NOMO-1 (cell line): ENCODE data around the gene TARS1.
"Not testable (repeated sequence)": the region's sequence is repeated elsewhere in the genome, so short reads cannot be mapped to it uniquely, and the experiment has no call there.

ENCODE experiments used
- DNase-seq, 2 experiments: peaks; one replicate each; lab custom pipeline; 2025; ENCODE audit not compliant: unreplicated experiment in 2 of 2; lab: John Stamatoyannopoulos, UW

TARS1 gene

DNA sequence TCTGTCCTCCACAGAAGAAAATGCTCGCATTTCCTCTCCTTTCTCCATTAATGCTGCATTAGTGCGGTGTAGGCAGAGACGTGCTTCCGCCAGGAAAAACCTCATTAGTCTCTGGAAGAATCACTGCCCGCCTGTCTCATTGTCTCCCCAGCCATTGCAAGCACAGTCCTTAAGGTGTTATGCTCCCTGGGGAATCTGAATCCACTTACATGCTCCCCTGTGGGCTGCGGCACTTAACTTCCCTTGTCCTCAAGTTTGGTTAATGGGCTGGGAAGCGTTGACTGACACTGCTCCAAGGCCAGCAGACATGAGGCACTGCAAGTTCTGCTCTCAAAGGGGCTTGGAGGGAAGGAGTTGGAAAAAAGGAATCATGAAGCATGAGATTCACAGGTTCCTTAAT is 41.6 kb downstream of the TARS1 start:
- no peak for DNase-seq

DNA sequence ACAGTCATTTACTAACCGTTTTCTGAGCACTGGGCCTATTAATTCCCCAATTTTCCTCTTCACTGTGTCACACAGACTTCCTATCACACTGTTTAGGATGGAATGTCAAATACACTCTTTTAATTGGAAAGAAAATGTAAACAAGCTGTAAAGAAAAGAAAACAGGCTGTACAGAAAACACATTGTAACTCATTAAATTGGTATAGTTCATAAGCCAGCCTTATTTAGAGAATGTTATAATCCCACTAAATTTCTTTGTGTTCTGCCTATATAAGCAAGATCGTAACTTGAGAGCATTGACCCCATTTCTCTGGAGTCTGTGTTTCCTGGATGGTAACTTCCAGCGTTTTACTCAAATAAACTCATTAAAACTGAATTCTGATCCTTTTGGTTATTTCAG is 46.5 kb downstream of the TARS1 start:
- DNase-seq: no peak

DNA sequence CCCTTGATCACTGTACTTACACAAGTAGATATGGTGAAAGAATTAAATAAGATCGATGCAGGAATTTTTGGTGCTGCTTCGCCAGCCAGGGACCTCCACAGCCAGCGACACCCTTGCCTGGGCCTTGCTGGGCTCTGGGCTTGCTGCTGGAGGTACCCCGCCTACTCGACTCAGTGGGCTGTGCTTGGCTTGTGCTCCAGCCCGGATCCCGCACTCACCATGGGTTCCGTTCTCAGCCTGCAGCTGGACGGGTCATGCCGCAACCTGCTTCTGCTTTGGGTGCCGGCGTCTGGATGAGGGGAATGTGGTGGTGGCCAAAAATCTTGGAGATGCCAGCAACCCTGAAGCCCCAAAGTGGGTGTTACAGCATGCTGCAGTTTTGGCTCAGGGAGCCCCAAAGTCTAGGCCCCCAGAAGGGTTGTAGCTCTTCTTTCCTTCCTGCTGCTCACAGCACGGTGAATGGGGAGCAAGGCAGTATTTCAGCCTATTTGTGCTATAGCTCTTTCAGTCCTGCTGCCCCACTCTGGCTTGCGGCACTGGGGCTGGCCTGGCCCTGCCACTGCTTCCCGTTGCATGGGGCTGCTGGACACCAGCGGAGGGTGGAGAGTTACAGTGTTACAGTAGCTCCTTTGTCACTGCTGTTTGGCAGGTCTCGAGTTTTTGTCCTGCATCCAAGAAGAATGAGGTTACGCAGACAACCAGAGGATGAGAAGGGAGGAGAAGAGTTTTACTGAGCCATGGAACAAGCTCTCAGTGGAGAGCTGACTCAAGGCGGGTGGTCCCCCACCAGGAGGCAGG is 48.0 kb downstream of the TARS1 start:
- DNase-seq: no peak

DNA sequence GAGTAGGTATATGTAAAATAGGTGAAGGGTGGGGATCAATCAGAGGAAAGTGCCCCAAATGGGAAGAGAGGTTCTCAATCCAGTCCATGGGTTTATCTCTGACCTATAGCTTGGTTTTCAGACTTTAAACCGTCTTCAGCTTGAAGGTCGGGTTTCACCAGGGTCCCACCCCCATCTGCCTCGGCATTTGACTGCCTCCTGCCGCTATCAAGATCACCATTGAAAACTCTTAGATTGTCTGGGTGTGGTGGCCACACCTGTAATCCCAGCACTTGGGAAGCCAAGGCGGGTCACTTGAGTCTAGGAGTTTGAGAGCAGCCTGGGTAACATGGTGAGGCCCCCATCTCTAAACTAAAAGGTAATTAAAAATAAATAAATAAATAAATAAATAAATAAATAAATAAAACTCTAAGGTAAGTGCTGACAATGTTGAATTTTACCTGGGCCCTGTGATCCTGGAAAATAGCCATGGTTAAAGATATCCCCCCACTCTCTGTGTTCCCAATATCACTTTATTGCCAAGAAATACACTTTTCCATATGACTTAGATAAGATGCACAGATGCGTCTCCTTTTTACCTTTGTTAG is 48.8 kb downstream of the TARS1 start:
- DNase-seq: no peak

DNA sequence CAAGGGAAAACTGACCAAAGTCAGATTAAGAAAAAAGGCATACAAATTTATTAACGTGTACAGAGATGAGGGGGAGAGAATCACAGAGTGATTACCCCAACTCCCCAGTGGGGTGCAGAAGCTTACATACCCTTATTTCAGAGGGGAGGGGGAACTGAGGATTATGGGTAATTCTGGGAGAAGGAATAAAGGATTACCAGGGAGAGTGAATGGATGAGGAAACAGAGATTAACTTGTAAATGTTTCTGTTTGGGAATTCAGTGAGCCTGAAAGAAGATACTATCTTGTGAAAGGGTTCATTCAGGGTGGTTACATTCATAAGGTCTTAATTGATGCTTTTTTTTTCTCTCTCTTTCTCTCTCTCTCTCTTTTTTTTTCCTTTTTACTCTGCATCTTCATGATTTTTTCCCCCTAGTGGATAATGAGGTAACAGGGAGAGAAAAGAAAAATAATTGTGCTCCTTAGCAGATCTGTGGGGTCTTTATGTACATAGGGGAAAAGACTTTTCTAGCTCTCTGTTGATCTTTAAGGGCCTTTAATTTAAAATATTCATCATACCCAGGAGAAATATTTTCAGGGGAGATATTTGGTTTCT is 49.4 kb downstream of the TARS1 start:
- DNase-seq: no peak

DNA sequence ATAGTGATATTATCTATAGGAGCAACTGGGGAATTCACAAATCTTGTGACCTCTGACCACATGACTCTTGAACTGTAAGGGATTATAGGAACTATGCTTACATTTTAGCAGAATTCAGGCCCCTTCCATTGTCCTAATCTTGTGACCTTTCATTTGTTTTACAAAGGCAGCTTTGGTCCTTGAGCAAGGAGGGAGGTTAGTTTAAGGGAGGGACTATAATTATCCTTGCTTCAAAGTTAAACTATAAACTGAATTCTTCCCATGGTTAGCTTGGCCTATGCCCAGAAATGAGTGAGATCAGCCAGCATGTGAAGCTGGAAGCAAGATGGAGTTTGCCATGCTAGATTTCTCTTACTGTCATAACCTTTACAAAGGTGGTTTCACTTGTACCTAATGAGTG is 51.2 kb downstream of the TARS1 start:
- DNase-seq: no peak

DNA sequence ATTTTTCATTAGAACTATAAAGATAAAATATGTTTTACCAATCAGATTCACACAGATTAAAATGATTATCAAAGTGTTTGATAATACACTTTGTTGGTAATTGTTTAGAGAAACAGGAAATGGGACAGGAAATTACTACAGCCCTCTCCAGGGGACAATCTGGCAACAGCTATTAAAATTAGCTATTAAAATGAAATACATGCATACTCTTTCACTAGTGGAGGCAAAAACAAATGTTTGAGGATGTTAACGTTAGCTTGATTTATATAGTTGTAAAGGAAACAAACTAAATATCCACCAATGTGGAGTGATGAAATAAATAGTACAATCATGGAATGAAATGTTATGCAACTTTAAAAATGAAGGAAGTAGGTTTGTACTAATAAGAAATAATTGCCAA is 53.7 kb downstream of the TARS1 start:
- DNase-seq: peak in 1 of 2 experiments; percentile 23

DNA sequence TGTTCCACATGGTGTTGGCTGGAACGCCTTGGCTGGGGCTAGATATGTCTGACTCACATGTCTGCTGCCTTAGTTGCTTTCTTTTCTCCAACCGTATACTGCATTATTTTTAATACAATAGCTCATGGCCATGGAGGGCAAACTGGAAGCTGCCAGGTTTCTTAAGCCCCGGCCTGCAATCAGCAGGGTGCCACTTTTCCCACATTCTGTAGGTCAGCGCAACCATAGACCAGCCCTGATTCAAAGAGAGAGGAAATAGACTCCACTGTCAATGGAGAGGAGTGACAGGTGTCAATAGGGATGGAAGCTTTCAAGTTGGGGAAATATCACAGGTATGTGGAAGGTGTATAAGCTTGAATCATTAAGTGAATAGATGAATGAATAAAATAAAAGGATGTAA is 60.5 kb downstream of the TARS1 start:
- DNase-seq: no peak

DNA sequence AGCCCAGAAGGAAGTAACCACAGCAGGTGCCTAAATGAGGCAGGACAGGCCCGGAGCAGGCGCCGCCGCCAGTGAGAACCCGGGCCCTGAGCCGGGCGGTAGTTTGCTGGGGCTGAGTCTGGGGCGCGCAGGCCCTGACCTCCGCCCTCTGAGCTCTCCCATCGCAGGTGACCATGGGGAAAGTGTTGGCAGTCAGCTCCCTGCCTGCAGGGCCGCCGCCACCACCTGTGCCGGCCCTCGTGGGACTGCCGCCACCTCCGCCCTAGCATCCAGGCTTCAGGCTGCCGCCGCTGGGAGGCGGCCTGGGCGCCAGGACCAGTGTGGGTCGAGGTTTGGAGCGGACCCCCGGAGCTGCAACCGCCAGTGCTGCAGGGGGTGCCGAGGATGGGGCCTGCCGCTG is 61.1 kb downstream of the TARS1 start:
- DNase-seq: no peak

DNA sequence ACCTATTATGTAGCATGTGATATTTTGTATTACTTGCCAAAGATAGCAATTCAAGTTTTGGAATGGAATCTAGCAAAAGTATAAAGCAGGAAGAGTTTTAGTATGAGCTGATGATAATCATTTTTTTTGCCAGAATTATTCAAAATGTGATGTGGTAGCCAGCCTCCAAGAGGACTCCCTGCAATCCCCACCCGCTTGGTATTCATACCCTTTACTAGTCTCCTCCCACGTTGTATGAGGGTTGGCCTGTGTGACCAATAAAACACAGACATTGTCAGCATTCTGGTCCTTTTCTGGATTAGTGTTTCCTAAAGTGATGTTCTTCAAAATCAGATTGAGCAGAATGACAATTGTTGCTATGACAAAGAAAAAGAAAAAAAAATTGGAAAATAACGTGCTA is 63.8 kb downstream of the TARS1 start:
- DNase-seq: no peak

DNA sequence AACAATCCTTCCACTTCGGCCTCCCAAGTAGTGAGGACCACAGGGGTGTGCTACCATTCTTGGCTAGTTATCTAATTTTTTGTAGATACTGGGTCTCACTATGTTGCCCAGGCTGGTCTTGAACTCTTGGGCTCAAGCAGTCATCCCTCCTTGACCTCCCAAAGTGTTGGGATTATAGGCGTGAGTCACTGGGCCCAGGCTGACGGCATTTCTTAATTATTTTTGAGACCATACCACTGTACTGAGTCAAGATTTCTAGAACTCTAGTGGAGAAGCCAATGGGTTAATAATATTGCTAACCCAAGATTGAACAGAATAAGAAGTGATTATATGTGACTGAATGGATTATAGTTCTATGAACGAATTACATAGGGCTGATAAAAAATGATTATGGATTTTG is 66.7 kb downstream of the TARS1 start:
- no peak for DNase-seq

DNA sequence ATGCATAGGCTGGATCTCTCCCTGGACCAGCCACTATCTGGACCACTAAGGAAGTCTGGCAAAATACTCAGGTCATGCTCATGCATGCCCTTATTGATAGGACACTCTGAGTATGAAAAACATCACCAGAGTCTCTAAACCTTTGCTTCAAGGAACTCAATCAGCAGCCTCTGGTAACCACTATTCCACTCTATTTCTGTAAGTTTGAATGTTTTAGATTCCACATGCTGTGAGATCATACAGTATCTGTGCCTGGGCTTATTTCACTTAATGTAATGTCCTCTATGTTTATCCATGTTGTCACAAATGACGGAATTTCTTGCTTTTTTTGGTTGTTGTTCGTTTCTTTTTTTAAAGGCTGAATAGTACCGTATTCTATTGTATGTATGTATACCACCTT is 68.3 kb downstream of the TARS1 start:
- no peak for DNase-seq

DNA sequence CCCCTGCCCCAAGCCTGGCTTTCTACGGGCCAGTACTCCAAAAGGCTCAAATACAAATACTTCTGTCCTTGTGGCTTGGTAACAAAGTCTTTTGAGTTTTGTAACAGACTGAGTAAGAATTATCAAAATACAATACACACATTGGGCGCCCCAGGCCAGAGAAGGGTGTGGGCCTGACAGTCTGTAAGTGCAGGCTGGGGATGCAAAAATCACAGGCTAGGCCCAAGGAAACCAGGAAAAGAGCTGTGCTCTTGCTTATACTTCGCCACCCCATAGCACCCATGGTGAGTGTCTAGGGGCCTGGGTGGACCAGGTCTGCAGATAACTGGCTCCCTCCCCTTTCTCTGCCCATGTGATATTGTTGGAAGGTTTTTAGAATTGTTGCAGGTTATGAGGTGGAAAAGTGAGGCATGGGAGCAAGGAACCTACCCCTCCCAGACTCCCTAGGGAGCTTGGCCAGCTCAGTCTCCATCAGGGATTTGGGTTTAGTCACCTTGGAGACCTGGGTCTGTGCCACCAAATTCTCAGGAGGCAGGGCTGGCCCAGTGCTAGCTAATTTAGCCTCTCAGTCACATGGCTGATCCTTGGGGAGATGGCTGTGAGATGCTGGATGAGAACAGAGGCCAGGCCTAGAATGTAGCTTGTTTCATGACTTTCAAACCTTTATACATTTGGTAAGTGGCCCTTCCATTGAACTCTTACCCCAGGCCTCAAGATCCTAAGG is 72.9 kb downstream of the TARS1 start:
- DNase-seq: no peak

DNA sequence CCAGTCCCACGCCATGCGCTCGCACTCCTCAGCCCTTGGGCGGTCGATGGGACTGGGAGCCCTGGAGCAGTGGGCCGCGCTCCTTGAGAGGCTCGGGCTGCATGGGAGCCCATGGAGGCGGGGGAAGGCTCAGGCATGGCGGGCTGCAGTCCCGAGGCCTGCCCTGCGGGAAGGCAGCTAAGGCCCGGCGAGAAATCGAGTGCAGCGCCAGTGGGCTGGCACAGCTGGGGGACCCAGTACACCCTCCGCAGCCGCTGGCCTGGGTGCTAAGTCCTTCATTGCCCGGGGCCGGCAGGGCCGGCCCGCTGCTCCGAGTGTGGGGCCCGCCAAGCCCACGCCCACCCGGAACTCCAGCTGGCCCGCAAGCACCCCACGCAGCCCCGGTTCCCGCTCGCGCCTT is 74.6 kb downstream of the TARS1 start:
- DNase-seq: not testable (repeated sequence)

DNA sequence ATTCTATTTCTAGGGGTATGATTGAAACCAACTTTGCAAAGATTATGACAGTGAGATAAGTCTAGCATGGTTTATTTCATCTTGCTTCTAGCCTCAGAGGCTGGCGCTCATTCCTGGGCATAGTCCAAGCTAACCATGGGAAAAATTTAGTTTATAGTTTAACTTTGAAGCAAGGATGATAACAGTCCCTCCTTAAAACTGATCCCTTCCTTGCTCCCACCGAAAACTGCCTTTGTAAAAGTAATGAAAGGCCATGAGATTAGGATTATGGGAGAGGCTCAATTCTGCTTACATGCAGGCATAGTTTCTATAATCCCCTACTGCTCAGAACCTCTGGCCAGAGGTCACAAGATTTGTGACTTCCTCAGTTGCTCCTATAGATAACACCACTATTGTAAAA is 75.7 kb downstream of the TARS1 start:
- DNase-seq: no peak
